ENCODE results near the gene CFAP161.

Gene CFAP161

GRCh38 chr15:81160312-81161159 lies 26.5 kb downstream of the CFAP161 start:
- in situ Hi-C loops (cut with HindIII; ENCODE audit: low sequenced_read_pairs), result no loop called here
- TF ChIP-seq CTCF (IDR thresholded peaks at IDR 0.05; ENCODE audit: low read depth, low read length), result no peak
- no peak overlapping the region for H3K4me3 ChIP-seq (ENCODE audit: low read depth, low read length)
- DNase-seq (ENCODE audit: low read depth, low spot score), result peak; percentile 76

GRCh38 chr15:81161160-81161673 lies 27.1 kb downstream of the CFAP161 start:
- no peak for TF ChIP-seq CTCF (IDR thresholded peaks at IDR 0.05; ENCODE audit: low read depth, low read length)
- H3K4me3 ChIP-seq (ENCODE audit: low read depth, low read length), result no peak overlapping the region
- DNase-seq (ENCODE audit: low read depth, low spot score), result no peak
- in situ Hi-C loops (cut with HindIII; ENCODE audit: low sequenced_read_pairs), result no loop called here

GRCh38 chr15:81161851-81162250 lies 27.8 kb downstream of the CFAP161 start:
- peak; percentile 10 for DNase-seq (ENCODE audit: low read depth, low spot score)
- in situ Hi-C loops (cut with HindIII; ENCODE audit: low sequenced_read_pairs), result no loop called here
- no peak for TF ChIP-seq CTCF (IDR thresholded peaks at IDR 0.05; ENCODE audit: low read depth, low read length)
- H3K4me3 ChIP-seq (ENCODE audit: low read depth, low read length), result no peak overlapping the region

GRCh38 chr15:81163961-81164800 lies 30.1 kb downstream of the CFAP161 start:
- TF ChIP-seq CTCF (IDR thresholded peaks at IDR 0.05; ENCODE audit: low read depth, low read length), result no peak
- H3K4me3 ChIP-seq (ENCODE audit: low read depth, low read length), result no peak overlapping the region
- in situ Hi-C loops (cut with HindIII; ENCODE audit: low sequenced_read_pairs), result no loop called here
- peak; percentile 71 for DNase-seq (ENCODE audit: low read depth, low spot score)

- H3K4me3 ChIP-seq (ENCODE audit: low read depth, low read length), result no peak overlapping the region
- no peak for TF ChIP-seq CTCF (IDR thresholded peaks at IDR 0.05; ENCODE audit: low read depth, low read length)
- in situ Hi-C loops (cut with HindIII; ENCODE audit: low sequenced_read_pairs), result no loop called here
- DNase-seq (ENCODE audit: low read depth, low spot score), result no peak
These were observed 31.5 kb downstream of the CFAP161 start for GRCh38 chr15:81165535-81165934.

- in situ Hi-C loops (cut with HindIII; ENCODE audit: low sequenced_read_pairs), result no loop called here
- no peak for TF ChIP-seq CTCF (IDR thresholded peaks at IDR 0.05; ENCODE audit: low read depth, low read length)
- DNase-seq (ENCODE audit: low read depth, low spot score), result no peak
- no peak overlapping the region for H3K4me3 ChIP-seq (ENCODE audit: low read depth, low read length)
These were observed 32.7 kb downstream of the CFAP161 start for GRCh38 chr15:81166636-81167305.

All from astrocyte of the spinal cord (primary cell).